Neural progenitor cell (in vitro differentiated cells): Measurements from ENCODE around the gene FKBP14. TPM values are rescaled to one million over a fixed set of nuclear protein-coding genes. Genes with fewer than 3 reads are reported as not detected.
"Not testable (repeated sequence)": the region's sequence is repeated elsewhere in the genome, so short reads cannot be mapped to it uniquely, and the experiment has no call there.

Experiments
- DNase-seq: peaks from one replicate; pipeline ENCODE4 v3.0.0-alpha.2; 2016; ENCODE audit warnings: low spot score
- H2AFZ ChIP-seq: fragments of 200-600 bp; sonication (generic); replicated peaks from 2 replicates; pipeline ENCODE4 v1.6.1; 2016; ENCODE audit warnings: antibody characterized with exemption
- H3F3A ChIP-seq: fragments of 200-600 bp; sonication (generic); 2 replicates; pipeline ENCODE4 v1.6.1; 2016; ENCODE audit warnings: antibody characterized with exemption, low read depth
- H3K27ac ChIP-seq: fragments of 200-600 bp; sonication (generic); 2 replicates; pipeline ENCODE4 v1.5.1; 2016; ENCODE audit warnings: mild to moderate bottlenecking
- H3K27me3 ChIP-seq: fragments of 200-600 bp; sonication (generic); 2 replicates; pipeline ENCODE4 v1.6.1; 2016; ENCODE audit warnings: mild to moderate bottlenecking, moderate library complexity
- H3K36me3 ChIP-seq: fragments of 200-600 bp; sonication (generic); 2 replicates; pipeline ENCODE4 v1.5.1; 2016
- H3K4me1 ChIP-seq: fragments of 200-600 bp; sonication (generic); 2 replicates; pipeline ENCODE4 v1.6.1; 2016; ENCODE audit warnings: mixed run types
- H3K4me2 ChIP-seq: fragments of 200-600 bp; sonication (generic); 2 replicates; pipeline ENCODE4 v1.6.1; 2016
- H3K4me3 ChIP-seq: fragments of 200-600 bp; sonication (generic); 2 replicates; pipeline ENCODE4 v1.5.1; 2016
- H3K79me2 ChIP-seq: fragments of 200-600 bp; sonication (generic); 2 replicates; pipeline ENCODE4 v1.6.1; 2016; ENCODE audit warnings: low read depth
- H3K9ac ChIP-seq: fragments of 200-600 bp; sonication (generic); 2 replicates; pipeline ENCODE4 v1.6.1; 2016
- H3K9me3 ChIP-seq: fragments of 200-600 bp; sonication (generic); 2 replicates; pipeline ENCODE4 v1.5.1; 2016; ENCODE audit warnings: low read depth
- H4K20me1 ChIP-seq: fragments of 200-600 bp; sonication (generic); 2 replicates; pipeline ENCODE4 v1.6.1; 2016; ENCODE audit warnings: low read depth
- H3K27ac Mint-ChIP-seq: 3 replicates; pipeline ENCODE4 v1.8.0; 2021; ENCODE audit warnings: mixed read lengths
- H3K27me3 Mint-ChIP-seq: 2 replicates; pipeline ENCODE4 v1.8.0; 2022; ENCODE audit warnings: low read depth, mild to moderate bottlenecking, inconsistent platforms, moderate library complexity, mixed read lengths; ENCODE audit not compliant: insufficient read depth
- H3K36me3 Mint-ChIP-seq: 3 replicates; pipeline ENCODE4 v1.8.0; 2021; ENCODE audit warnings: mixed read lengths
- H3K4me1 Mint-ChIP-seq: 3 replicates; pipeline ENCODE4 v1.8.0; 2021; ENCODE audit warnings: mixed read lengths
- H3K4me3 Mint-ChIP-seq: 3 replicates; pipeline ENCODE4 v1.8.0; 2021; ENCODE audit warnings: mild to moderate bottlenecking, moderate library complexity, mixed read lengths
- H3K9me3 Mint-ChIP-seq: 3 replicates; pipeline ENCODE4 v1.8.0; 2020; ENCODE audit warnings: mixed read lengths
- CTCF ChIP-seq: fragments of 200-600 bp; sonication (generic); IDR thresholded peaks from 2 replicates; pipeline ENCODE4 v1.5.1; 2017; ENCODE audit warnings: antibody characterized with exemption, mild to moderate bottlenecking
- total RNA-seq: library from RNA; depleted of rRNA; stranded (reverse); fragments of >200 nt; gene quantifications from 2 replicates; pipeline ENCODE4 v1.2.3, GENCODE V29; 2015; ENCODE audit warnings: low replicate concordance

The FKBP14 gene
- total RNA-seq, 1 donor from 2014 or later: 4.5 TPM

DNA sequence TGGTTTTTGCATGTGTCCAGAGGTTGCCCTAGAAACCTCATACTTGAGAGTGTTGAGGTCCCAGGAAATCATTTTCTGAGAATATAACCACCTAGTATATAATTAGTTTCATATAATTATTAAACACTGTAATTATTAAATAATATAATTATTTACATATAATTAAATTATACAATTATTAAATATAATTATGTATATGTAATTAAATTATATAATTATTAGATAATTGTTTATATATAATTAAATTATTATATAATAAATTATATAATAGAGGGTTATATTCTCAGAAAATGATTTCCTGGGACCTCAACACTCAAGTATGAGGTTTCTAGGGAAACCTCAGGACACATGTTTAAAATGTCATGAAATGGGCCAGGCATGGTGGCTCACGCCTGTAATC lies 64.5 kb downstream of the FKBP14 start:
- Histone ChIP-seq H3K9me3 (no peaks in the 10 kb centered on the region), H3K79me2 (peaks cover 35% of the 10 kb centered on the region), H3K36me3 (peaks cover 5% of the 10 kb centered on the region), H3K4me2 (no peak overlapping the region), H3K9ac (no peak overlapping the region), H2AFZ (no peak overlapping the region), H3K4me1 (peaks cover 33% of the 10 kb centered on the region), H3K27ac (no peak overlapping the region), H3K27me3 (no peaks in the 10 kb centered on the region), H4K20me1 (peaks cover 9% of the 10 kb centered on the region), H3F3A (peaks cover 4% of the 10 kb centered on the region), H3K4me3 (no peak overlapping the region)
- Mint-ChIP-seq H3K36me3 (peaks cover 54% of the 10 kb centered on the region), H3K27me3 (peaks cover 2% of the 10 kb centered on the region), H3K4me3 (no peak overlapping the region), H3K27ac (no peak overlapping the region), H3K4me1 (peaks cover 22% of the 10 kb centered on the region), H3K9me3 (peaks cover 6% of the 10 kb centered on the region)
- DNase-seq: no peak
- TF ChIP-seq CTCF: no peak

- not testable (repeated sequence) for H3K9ac ChIP-seq, H3K4me3 ChIP-seq, H3K27me3 Mint-ChIP-seq, H3K9me3 Mint-ChIP-seq, H3K27me3 ChIP-seq, H3K4me3 Mint-ChIP-seq, H3K36me3 ChIP-seq, H2AFZ ChIP-seq, H3K4me2 ChIP-seq, H3F3A ChIP-seq, H3K27ac Mint-ChIP-seq, H3K9me3 ChIP-seq, H4K20me1 ChIP-seq, DNase-seq, H3K27ac ChIP-seq
- Histone ChIP-seq H3K79me2 (peaks cover 38% of the 10 kb centered on the region), H3K4me1 (peaks cover 32% of the 10 kb centered on the region)
- peaks cover 49% of the 10 kb centered on the region for H3K36me3 Mint-ChIP-seq
- peaks cover 22% of the 10 kb centered on the region for H3K4me1 Mint-ChIP-seq
Measured at GRCh38 chr7:29961611-29962010, 64.9 kb downstream of the FKBP14 start.

Other genes with a start within 250 kb of the FKBP14 start
- 5.2 and 5.5 TPM in 2 replicates for gene WIPF3, start 220.2 kb downstream of the FKBP14 start, total RNA-seq
- 95.9 and 106 TPM in 2 replicates for gene SCRN1, start 36.9 kb downstream of the FKBP14 start, total RNA-seq
- gene PLEKHA8, start 1.7 kb upstream of the FKBP14 start, total RNA-seq: 53.5 and 62.7 TPM in 2 replicates
- gene MTURN, start 108.3 kb upstream of the FKBP14 start, total RNA-seq: 12.6 and 18.0 TPM in 2 replicates